HG03575 (cell line): ENCODE data around the gene SDSL.

Experiments used
- ATAC-seq: cut with Tn5 transposase; IDR thresholded peaks from one replicate; pipeline ENCODE4 v1.9.1; 2021; ENCODE audit not compliant: unreplicated experiment, insufficient number of reproducible peaks, low FRiP score; ENCODE audit errors: extremely low read depth

Gene SDSL

GRCh38 chr12:113464452-113464775, 42.2 kb downstream of the SDSL start:
- ATAC-seq = no peak

GRCh38 chr12:113464852-113465719, 42.9 kb downstream of the SDSL start:
- no peak for ATAC-seq

- ATAC-seq = no peak
Measured at GRCh38 chr12:113465808-113466453, 43.8 kb downstream of the SDSL start.

- ATAC-seq = no peak
Measured at GRCh38 chr12:113466454-113467141, 44.4 kb downstream of the SDSL start.

- no peak for ATAC-seq
Measured at GRCh38 chr12:113467142-113467501, 44.9 kb downstream of the SDSL start.

- no peak for ATAC-seq
Measured at GRCh38 chr12:113467502-113468364, 45.6 kb downstream of the SDSL start.

GRCh38 chr12:113468365-113469223, 46.4 kb downstream of the SDSL start:
- no peak for ATAC-seq

- no peak for ATAC-seq
Measured at GRCh38 chr12:113469224-113469948, 47.2 kb downstream of the SDSL start.

GRCh38 chr12:113469949-113470743, 48.0 kb downstream of the SDSL start:
- no peak for ATAC-seq

GRCh38 chr12:113470871-113471618, 48.9 kb downstream of the SDSL start:
- no peak for ATAC-seq

- ATAC-seq = no peak
Measured at GRCh38 chr12:113471619-113472171, 49.5 kb downstream of the SDSL start, which contains the start of gene LHX5. Gene LHX5, minus strand, starts transcription at chr12:113471871. Its CDS starts 373 bp downstream, at chr12:113471498.

GRCh38 chr12:113472191-113473121, 50.3 kb downstream of the SDSL start:
- ATAC-seq = no peak

- no peak for ATAC-seq
Measured at GRCh38 chr12:113473400-113473799, 51.2 kb downstream of the SDSL start.

GRCh38 chr12:113473942-113474341, 51.8 kb downstream of the SDSL start:
- no peak for ATAC-seq
